OCI-LY1 (cell line): ENCODE results near the gene PRXL2B.

Source experiments
- H2AFZ ChIP-seq: fragments of 200-600 bp; sonication (generic), shearing (Covaris generic); 2 replicates; pipeline ENCODE4 v1.6.0; 2014; ENCODE audit warnings: antibody characterized with exemption, mild to moderate bottlenecking, low read length
- H3F3A ChIP-seq: fragments of 200-600 bp; sonication (generic), shearing (Covaris generic); 2 replicates; pipeline ENCODE4 v1.6.0; 2014; ENCODE audit warnings: mild to moderate bottlenecking, antibody characterized with exemption, low read length, moderate library complexity; ENCODE audit not compliant: insufficient read depth
- H3K27ac ChIP-seq: fragments of 200-600 bp; sonication (generic); 2 replicates; pipeline ENCODE4 v1.5.1; 2014; ENCODE audit warnings: low read length, mixed run types, mild to moderate bottlenecking, low read depth; ENCODE audit not compliant: poor library complexity, severe bottlenecking
- H3K27me3 ChIP-seq: fragments of 200-600 bp; sonication (generic); 2 replicates; pipeline ENCODE4 v1.6.0; 2014; ENCODE audit warnings: antibody characterized with exemption, mild to moderate bottlenecking, low read length, moderate library complexity; ENCODE audit not compliant: insufficient read depth
- H3K36me3 ChIP-seq: fragments of 200-600 bp; sonication (generic); 2 replicates; pipeline ENCODE4 v1.6.1; 2014; ENCODE audit warnings: mild to moderate bottlenecking, antibody characterized with exemption, low read length, moderate library complexity, mixed read lengths; ENCODE audit not compliant: insufficient read depth
- H3K4me1 ChIP-seq: fragments of 200-600 bp; sonication (generic); 2 replicates; pipeline ENCODE4 v1.5.1; 2014; ENCODE audit warnings: mild to moderate bottlenecking, low read length, moderate library complexity; ENCODE audit not compliant: insufficient read depth, severe bottlenecking
- H3K4me2 ChIP-seq: fragments of 200-600 bp; sonication (generic), shearing (Covaris generic); 2 replicates; pipeline ENCODE4 v1.6.1; 2014; ENCODE audit warnings: low read length
- H3K4me3 ChIP-seq: fragments of 200-600 bp; sonication (generic); 2 replicates; pipeline ENCODE4 v1.5.1; 2014; ENCODE audit warnings: low read length, low read depth, mild to moderate bottlenecking, mixed read lengths; ENCODE audit not compliant: poor library complexity, severe bottlenecking
- H3K79me2 ChIP-seq: fragments of 200-600 bp; shearing (Covaris generic); 2 replicates; pipeline ENCODE4 v1.6.1; 2016; ENCODE audit warnings: mixed run types, low read length, mixed read lengths; ENCODE audit not compliant: insufficient read depth
- H3K9ac ChIP-seq: fragments of 200-600 bp; sonication (generic), shearing (Covaris generic); 2 replicates; pipeline ENCODE4 v1.6.1; 2014; ENCODE audit warnings: mild to moderate bottlenecking, low read length, mixed read lengths
- H3K9me2 ChIP-seq: fragments of 200-600 bp; sonication (generic), shearing (Covaris generic); 2 replicates; pipeline ENCODE4 v1.6.1; 2014; ENCODE audit warnings: low read depth, mild to moderate bottlenecking, low read length, mixed read lengths
- H3K9me3 ChIP-seq: fragments of 200-600 bp; shearing (Covaris generic); 2 replicates; pipeline ENCODE4 v1.6.1; 2014; ENCODE audit warnings: low read length, mixed read lengths
- H4K20me1 ChIP-seq: fragments of 200-600 bp; sonication (generic), shearing (Covaris generic); 2 replicates; pipeline ENCODE4 v1.6.0; 2016; ENCODE audit warnings: mild to moderate bottlenecking, low read length; ENCODE audit not compliant: insufficient read depth
- CTCF ChIP-seq: fragments of 200-600 bp; sonication (generic), shearing (Covaris generic); IDR thresholded peaks from 2 replicates; pipeline ENCODE4 v1.5.1; 2017; ENCODE audit warnings: mild to moderate bottlenecking, antibody characterized with exemption, low read length, moderate library complexity, mixed read lengths
- EZH2 ChIP-seq: fragments of 200-600 bp; sonication (generic), shearing (Covaris generic); IDR thresholded peaks from 2 replicates; pipeline ENCODE4 v1.8.0; 2017; ENCODE audit warnings: borderline replicate concordance, mixed run types, mild to moderate bottlenecking, antibody characterized with exemption, low read length, moderate library complexity, mixed read lengths

Gene PRXL2B

GRCh38 chr1:2602311-2602835 is 15.8 kb downstream of the PRXL2B start:
- TF ChIP-seq CTCF (no peak), EZH2 (no peak)
- H3K36me3 ChIP-seq: no peaks in the 10 kb centered on the region
- no peak overlapping the region for H2AFZ ChIP-seq
- no peaks in the 10 kb centered on the region for H3K9me3 ChIP-seq
- H3F3A ChIP-seq: no peaks in the 10 kb centered on the region
- H3K79me2 ChIP-seq: no peaks in the 10 kb centered on the region
- H3K27me3 ChIP-seq: no peaks in the 10 kb centered on the region
- H3K4me3 ChIP-seq: no peak overlapping the region
- no peak overlapping the region for H3K4me2 ChIP-seq
- no peaks in the 10 kb centered on the region for H4K20me1 ChIP-seq
- no peak overlapping the region for H3K9ac ChIP-seq
- H3K4me1 ChIP-seq: no peaks in the 10 kb centered on the region
- H3K27ac ChIP-seq: no peak overlapping the region
- no peaks in the 10 kb centered on the region for H3K9me2 ChIP-seq

- no peak for TF ChIP-seq CTCF
- TF ChIP-seq EZH2: no peak
- Histone ChIP-seq H3K4me2 (no peak overlapping the region), H3K36me3 (no peaks in the 10 kb centered on the region), H3K4me3 (no peak overlapping the region), H3K9ac (no peak overlapping the region), H3K27me3 (no peaks in the 10 kb centered on the region), H3K27ac (no peak overlapping the region), H3K79me2 (no peaks in the 10 kb centered on the region), H4K20me1 (no peaks in the 10 kb centered on the region), H3K9me2 (no peaks in the 10 kb centered on the region), H3K9me3 (no peaks in the 10 kb centered on the region), H2AFZ (no peak overlapping the region), H3K4me1 (no peaks in the 10 kb centered on the region), H3F3A (no peaks in the 10 kb centered on the region)
Measured at GRCh38 chr1:2602866-2603520, 16.4 kb downstream of the PRXL2B start.

- H3K4me3 ChIP-seq: no peak overlapping the region
- H2AFZ ChIP-seq: no peak overlapping the region
- H3K9me3 ChIP-seq: no peaks in the 10 kb centered on the region
- H3K4me1 ChIP-seq: no peaks in the 10 kb centered on the region
- H3K79me2 ChIP-seq: no peaks in the 10 kb centered on the region
- H3K9me2 ChIP-seq: no peaks in the 10 kb centered on the region
- no peak overlapping the region for H3K27ac ChIP-seq
- no peak overlapping the region for H3K9ac ChIP-seq
- no peak overlapping the region for H3K4me2 ChIP-seq
- H3F3A ChIP-seq: no peaks in the 10 kb centered on the region
- no peaks in the 10 kb centered on the region for H3K36me3 ChIP-seq
- H3K27me3 ChIP-seq: peaks cover 1% of the 10 kb centered on the region; the same call in 1 of the 2 replicates
- H4K20me1 ChIP-seq: no peaks in the 10 kb centered on the region
- TF ChIP-seq EZH2 (no peak), CTCF (no peak)
Measured at GRCh38 chr1:2603521-2604155, 17.1 kb downstream of the PRXL2B start.
